GM12874 (cell line): ENCODE measurements around the gene EPN2.

Experiments used
- CTCF ChIP-seq: IDR thresholded peaks from 2 replicates; pipeline ENCODE4 v1.5.1; 2011; ENCODE audit warnings: low read depth, mild to moderate bottlenecking, control low read depth, low read length, moderate library complexity; ENCODE audit not compliant: insufficient read depth

EPN2 gene

GRCh38 chr17:19306160-19307111 lies 69.3 kb downstream of the EPN2 start:
- TF ChIP-seq CTCF, result no peak

DNA sequence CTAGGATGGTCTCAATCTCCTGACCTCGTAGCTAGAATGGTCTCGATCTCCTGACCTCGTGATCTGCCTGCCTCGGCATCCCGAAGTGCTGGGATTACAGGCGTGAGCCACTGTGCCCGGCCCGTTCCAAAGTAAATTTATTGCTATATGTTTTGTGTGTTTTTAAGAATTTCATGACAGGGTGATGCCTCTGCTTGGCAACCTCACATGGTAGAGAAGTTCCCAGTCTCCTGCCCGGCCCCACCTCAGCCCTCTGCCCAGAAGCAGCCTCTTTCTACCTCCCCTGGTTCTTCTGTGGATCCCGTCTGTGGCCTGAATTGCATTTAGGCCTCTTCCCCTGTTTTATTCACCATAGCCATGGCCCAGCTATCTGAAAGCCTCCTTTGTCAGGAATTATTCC lies 70.4 kb downstream of the EPN2 start:
- TF ChIP-seq CTCF, result no peak

- no peak for TF ChIP-seq CTCF
Observed at GRCh38 chr17:19308398-19308797, 71.2 kb downstream of the EPN2 start.

GRCh38 chr17:19309701-19310100 lies 72.5 kb downstream of the EPN2 start:
- TF ChIP-seq CTCF, result no peak

GRCh38 chr17:19310151-19310550 lies 73.0 kb downstream of the EPN2 start:
- no peak for TF ChIP-seq CTCF

- TF ChIP-seq CTCF, result no peak
Observed at GRCh38 chr17:19311016-19311415, 73.8 kb downstream of the EPN2 start.

GRCh38 chr17:19311421-19312215 lies 74.5 kb downstream of the EPN2 start:
- no peak for TF ChIP-seq CTCF
